ENCODE results near the gene TM4SF1.

GRCh38 chr3:149327156-149327555 is 50.3 kb downstream of the TM4SF1 start:
- TF ChIP-seq CTCF (IDR thresholded peaks at IDR 0.05): no peak
- TF ChIP-seq POLR2A (IDR thresholded peaks at IDR 0.05): no peak
